GM10248 (cell line): ENCODE results near the gene MYD88.
A peak's percentile ranks its signal among the peaks of the same experiment; 100 is the strongest.

Source experiments
- CTCF ChIA-PET: fragments of 300-600 bp; sonication (Branson Sonifier 250); formaldehyde crosslinking; extraction: SDS; loops from one replicate; lab custom pipeline; 2021; ENCODE audit warnings: antibody characterized with exemption; lab: Yijun Ruan, JAX
- POLR2A ChIA-PET: fragments of 350-650 bp; sonication (Branson Sonifier 250); formaldehyde crosslinking; extraction: SDS; loops from one replicate; lab custom pipeline; 2020; ENCODE audit warnings: antibody characterized with exemption; lab: Yijun Ruan, JAX
- DNase-seq: peaks from one replicate; pipeline ENCODE4 v3.0.0; 2012; ENCODE audit errors: extremely low spot score
- CTCF ChIP-seq: IDR thresholded peaks from 2 replicates; pipeline ENCODE4 v1.5.1; 2012; ENCODE audit warnings: mild to moderate bottlenecking, low read depth; ENCODE audit errors: extremely low read depth, missing control alignments, control extremely low read depth

MYD88 gene

GRCh38 chr3:38115645-38116427 is 22.6 kb upstream of the MYD88 start:
- CTCF ChIA-PET = interaction anchor here (0.9 to 7.0 kb wide), 11 partner anchors 8 to 365 kb away, joined by 3 to 71 read pairs (median 4); partner anchors contain the start of gene ACAA1
- DNase-seq = no peak
- TF ChIP-seq CTCF = no peak
- POLR2A ChIA-PET = interaction anchor here (2.0 kb wide), 1 partner anchor 21 kb away, joined by 5 read pairs; the partner anchor contains the start of gene ACAA1

GRCh38 chr3:38116471-38117162 is 21.8 kb upstream of the MYD88 start:
- ChIA-PET POLR2A (interaction anchor here (2.0 kb wide), 1 partner anchor 20 kb away, joined by 5 read pairs; the partner anchor contains the start of gene ACAA1), CTCF (interaction anchor here (0.6 to 7.0 kb wide), 16 partner anchors 8 to 364 kb away, joined by 3 to 71 read pairs (median 4); partner anchors contain the start of gene SLC22A14)

GRCh38 chr3:38117163-38117716 is 21.2 kb upstream of the MYD88 start:
- no peak for DNase-seq
- ChIA-PET POLR2A (interaction anchor here (2.0 kb wide), 1 partner anchor 20 kb away, joined by 5 read pairs; the partner anchor contains the start of gene ACAA1), CTCF (interaction anchor here (0.6 to 7.0 kb wide), 27 partner anchors 8 to 404 kb away, joined by 3 to 71 read pairs (median 4); partner anchors contain the start of genes ACAA1, OXSR1, SLC22A14 and XYLB)
- no peak for TF ChIP-seq CTCF

More at GRCh38 chr3:38116471-38117162, 21.8 kb upstream of the MYD88 start:
- TF ChIP-seq CTCF = no peak
- no peak for DNase-seq

GRCh38 chr3:38117748-38118420 is 20.6 kb upstream of the MYD88 start:
- DNase-seq = peak; percentile 79
- ChIA-PET POLR2A (interaction anchor here (2.0 kb wide), 1 partner anchor 19 kb away, joined by 5 read pairs; the partner anchor contains the start of gene ACAA1), CTCF (interaction anchor here (0.6 to 7.0 kb wide), 27 partner anchors 8 to 403 kb away, joined by 3 to 71 read pairs (median 4); partner anchors contain the start of genes ACAA1, EXOG, OXSR1 and SLC22A14)
- TF ChIP-seq CTCF = peak; percentile 86

GRCh38 chr3:38118421-38119247 is 19.8 kb upstream of the MYD88 start:
- ChIA-PET CTCF (interaction anchor here (0.7 to 7.0 kb wide), 22 partner anchors 7 to 378 kb away, joined by 3 to 71 read pairs (median 4); partner anchors contain the start of genes EXOG, OXSR1 and XYLB), POLR2A (no interaction called here)
- TF ChIP-seq CTCF = no peak
- no peak for DNase-seq
